ENCODE measurements around the gene PPP2R5C.

Gene PPP2R5C

GRCh38 chr14:101813171-101813759 is 51.8 kb downstream of the PPP2R5C start:
- H3K9ac ChIP-seq (ENCODE audit: low read length): no peak overlapping the region
- no peak overlapping the region for H3K4me3 ChIP-seq (ENCODE audit: low read depth in 1 of 2, low read length in 2 of 2)
- H3K9me3 ChIP-seq (ENCODE audit: low read length): no peaks in the 10 kb centered on the region
- H3K4me1 ChIP-seq (ENCODE audit: insufficient read depth, low read length): peaks cover 54% of the 10 kb centered on the region
- H3K27ac ChIP-seq (ENCODE audit: low read depth, low read length): no peak overlapping the region
- H3K27me3 ChIP-seq (ENCODE audit: control insufficient read depth in 1 of 2, insufficient read depth in 2 of 2, low read length in 2 of 2): no peaks in the 10 kb centered on the region
- H3K36me3 ChIP-seq (ENCODE audit: insufficient read depth, low read length): no peaks in the 10 kb centered on the region

- peaks cover 51% of the 10 kb centered on the region for H3K4me1 ChIP-seq (ENCODE audit: insufficient read depth, low read length)
- no peak overlapping the region for H3K9ac ChIP-seq (ENCODE audit: low read length)
- H3K9me3 ChIP-seq (ENCODE audit: low read length): no peaks in the 10 kb centered on the region
- no peaks in the 10 kb centered on the region for H3K27me3 ChIP-seq (ENCODE audit: control insufficient read depth in 1 of 2, insufficient read depth in 2 of 2, low read length in 2 of 2)
- no peak overlapping the region for H3K4me3 ChIP-seq (ENCODE audit: low read depth in 1 of 2, low read length in 2 of 2)
- H3K36me3 ChIP-seq (ENCODE audit: insufficient read depth, low read length): no peaks in the 10 kb centered on the region
- H3K27ac ChIP-seq (ENCODE audit: low read depth, low read length): no peak overlapping the region
Measured at GRCh38 chr14:101813833-101814232, 52.3 kb downstream of the PPP2R5C start.

GRCh38 chr14:101814934-101815333 is 53.4 kb downstream of the PPP2R5C start:
- H3K36me3 ChIP-seq (ENCODE audit: insufficient read depth, low read length): no peaks in the 10 kb centered on the region
- peaks cover 51% of the 10 kb centered on the region for H3K4me1 ChIP-seq (ENCODE audit: insufficient read depth, low read length)
- no peaks in the 10 kb centered on the region for H3K27me3 ChIP-seq (ENCODE audit: control insufficient read depth in 1 of 2, insufficient read depth in 2 of 2, low read length in 2 of 2)
- H3K9ac ChIP-seq (ENCODE audit: low read length): no peak overlapping the region
- no peaks in the 10 kb centered on the region for H3K9me3 ChIP-seq (ENCODE audit: low read length)
- H3K27ac ChIP-seq (ENCODE audit: low read depth, low read length): no peak overlapping the region
- H3K4me3 ChIP-seq (ENCODE audit: low read depth in 1 of 2, low read length in 2 of 2): no peak overlapping the region

GRCh38 chr14:101815994-101816393 is 54.5 kb downstream of the PPP2R5C start:
- Histone ChIP-seq H3K27ac (ENCODE audit: low read depth, low read length) (no peak overlapping the region), H3K9ac (ENCODE audit: low read length) (no peak overlapping the region), H3K4me1 (ENCODE audit: insufficient read depth, low read length) (peaks cover 49% of the 10 kb centered on the region), H3K4me3 (ENCODE audit: low read depth in 1 of 2, low read length in 2 of 2) (no peak overlapping the region), H3K27me3 (ENCODE audit: control insufficient read depth in 1 of 2, insufficient read depth in 2 of 2, low read length in 2 of 2) (no peaks in the 10 kb centered on the region), H3K9me3 (ENCODE audit: low read length) (no peaks in the 10 kb centered on the region), H3K36me3 (ENCODE audit: insufficient read depth, low read length) (no peaks in the 10 kb centered on the region)

- Histone ChIP-seq H3K36me3 (ENCODE audit: insufficient read depth, low read length) (no peaks in the 10 kb centered on the region), H3K27ac (ENCODE audit: low read depth, low read length) (no peak overlapping the region), H3K9ac (ENCODE audit: low read length) (no peak overlapping the region), H3K9me3 (ENCODE audit: low read length) (no peaks in the 10 kb centered on the region), H3K4me1 (ENCODE audit: insufficient read depth, low read length) (peaks cover 43% of the 10 kb centered on the region), H3K4me3 (ENCODE audit: low read depth in 1 of 2, low read length in 2 of 2) (no peak overlapping the region), H3K27me3 (ENCODE audit: control insufficient read depth in 1 of 2, insufficient read depth in 2 of 2, low read length in 2 of 2) (no peaks in the 10 kb centered on the region)
Measured at GRCh38 chr14:101817501-101818001, 56.0 kb downstream of the PPP2R5C start.

- Histone ChIP-seq H3K9ac (ENCODE audit: low read length) (no peak overlapping the region), H3K4me1 (ENCODE audit: insufficient read depth, low read length) (peaks cover 42% of the 10 kb centered on the region), H3K4me3 (ENCODE audit: low read depth in 1 of 2, low read length in 2 of 2) (no peak overlapping the region), H3K9me3 (ENCODE audit: low read length) (no peaks in the 10 kb centered on the region), H3K27me3 (ENCODE audit: control insufficient read depth in 1 of 2, insufficient read depth in 2 of 2, low read length in 2 of 2) (no peaks in the 10 kb centered on the region), H3K36me3 (ENCODE audit: insufficient read depth, low read length) (no peaks in the 10 kb centered on the region), H3K27ac (ENCODE audit: low read depth, low read length) (no peak overlapping the region)
Measured at GRCh38 chr14:101819251-101819990, 57.9 kb downstream of the PPP2R5C start.

- H3K4me1 ChIP-seq (ENCODE audit: insufficient read depth, low read length): peaks cover 43% of the 10 kb centered on the region
- no peak overlapping the region for H3K4me3 ChIP-seq (ENCODE audit: low read depth in 1 of 2, low read length in 2 of 2)
- H3K27me3 ChIP-seq (ENCODE audit: control insufficient read depth in 1 of 2, insufficient read depth in 2 of 2, low read length in 2 of 2): no peaks in the 10 kb centered on the region
- H3K36me3 ChIP-seq (ENCODE audit: insufficient read depth, low read length): no peaks in the 10 kb centered on the region
- H3K9me3 ChIP-seq (ENCODE audit: low read length): no peaks in the 10 kb centered on the region
- no peak overlapping the region for H3K27ac ChIP-seq (ENCODE audit: low read depth, low read length)
- no peak overlapping the region for H3K9ac ChIP-seq (ENCODE audit: low read length)
Measured at GRCh38 chr14:101820283-101820798, 58.8 kb downstream of the PPP2R5C start.

GRCh38 chr14:101821528-101821927 is 60.0 kb downstream of the PPP2R5C start:
- H3K4me3 ChIP-seq (ENCODE audit: low read depth in 1 of 2, low read length in 2 of 2): no peak overlapping the region
- H3K27me3 ChIP-seq (ENCODE audit: control insufficient read depth in 1 of 2, insufficient read depth in 2 of 2, low read length in 2 of 2): no peaks in the 10 kb centered on the region
- peaks cover 50% of the 10 kb centered on the region for H3K4me1 ChIP-seq (ENCODE audit: insufficient read depth, low read length)
- H3K27ac ChIP-seq (ENCODE audit: low read depth, low read length): no peak overlapping the region
- H3K36me3 ChIP-seq (ENCODE audit: insufficient read depth, low read length): no peaks in the 10 kb centered on the region
- no peak overlapping the region for H3K9ac ChIP-seq (ENCODE audit: low read length)
- no peaks in the 10 kb centered on the region for H3K9me3 ChIP-seq (ENCODE audit: low read length)

GRCh38 chr14:101823066-101823465 is 61.6 kb downstream of the PPP2R5C start:
- peak overlapping the region; percentile 46 for H3K9ac ChIP-seq (ENCODE audit: low read length)
- H3K4me3 ChIP-seq (ENCODE audit: low read depth in 1 of 2, low read length in 2 of 2): peak overlapping the region; percentile 1 to 63
- H3K27me3 ChIP-seq (ENCODE audit: control insufficient read depth in 1 of 2, insufficient read depth in 2 of 2, low read length in 2 of 2): no peaks in the 10 kb centered on the region

GRCh38 chr14:101823511-101824120 is 62.1 kb downstream of the PPP2R5C start:
- no peaks in the 10 kb centered on the region for H3K36me3 ChIP-seq (ENCODE audit: insufficient read depth, low read length)
- no peaks in the 10 kb centered on the region for H3K9me3 ChIP-seq (ENCODE audit: low read length)
- no peaks in the 10 kb centered on the region for H3K27me3 ChIP-seq (ENCODE audit: control insufficient read depth in 1 of 2, insufficient read depth in 2 of 2, low read length in 2 of 2)
- peak overlapping the region; percentile 88 for H3K9ac ChIP-seq (ENCODE audit: low read length)
- H3K4me1 ChIP-seq (ENCODE audit: insufficient read depth, low read length): peaks cover 65% of the 10 kb centered on the region
- H3K4me3 ChIP-seq (ENCODE audit: low read depth in 1 of 2, low read length in 2 of 2): peak overlapping the region; percentile 22 to 63
- H3K27ac ChIP-seq (ENCODE audit: low read depth, low read length): peak overlapping the region; percentile 93

More at GRCh38 chr14:101823066-101823465, 61.6 kb downstream of the PPP2R5C start:
- Histone ChIP-seq H3K27ac (ENCODE audit: low read depth, low read length) (peak overlapping the region; percentile 93), H3K4me1 (ENCODE audit: insufficient read depth, low read length) (peaks cover 60% of the 10 kb centered on the region), H3K36me3 (ENCODE audit: insufficient read depth, low read length) (no peaks in the 10 kb centered on the region), H3K9me3 (ENCODE audit: low read length) (no peaks in the 10 kb centered on the region)

GRCh38 chr14:101824339-101824727 is 62.8 kb downstream of the PPP2R5C start:
- no peaks in the 10 kb centered on the region for H3K36me3 ChIP-seq (ENCODE audit: insufficient read depth, low read length)
- peak overlapping the region in 1 of 2 donors; percentile 63 for H3K4me3 ChIP-seq (ENCODE audit: low read depth in 1 of 2, low read length in 2 of 2)
- H3K9me3 ChIP-seq (ENCODE audit: low read length): no peaks in the 10 kb centered on the region
- H3K27me3 ChIP-seq (ENCODE audit: control insufficient read depth in 1 of 2, insufficient read depth in 2 of 2, low read length in 2 of 2): no peaks in the 10 kb centered on the region
- peak overlapping the region; percentile 93 for H3K27ac ChIP-seq (ENCODE audit: low read depth, low read length)
- H3K9ac ChIP-seq (ENCODE audit: low read length): peak overlapping the region; percentile 88
- H3K4me1 ChIP-seq (ENCODE audit: insufficient read depth, low read length): peaks cover 72% of the 10 kb centered on the region

Data from muscle layer of colon (tissue), 2 donors.